ENCODE measurements around the gene BEX1.
A peak's percentile ranks its signal among the peaks of the same experiment; 100 is the strongest.

- TF ChIP-seq CTCF (IDR thresholded peaks at IDR 0.05; ENCODE audit: insufficient read depth, low read length) (no peak), POLR2AphosphoS5 (IDR thresholded peaks at IDR 0.05; ENCODE audit: low read depth) (peak; percentile 77), REST (IDR thresholded peaks at IDR 0.05; ENCODE audit: insufficient replicate concordance, low read depth) (peak; percentile 15), SPI1 (IDR thresholded peaks at IDR 0.05; ENCODE audit: borderline replicate concordance, low read depth) (no peak)
Observed at GRCh38 chrX:103092942-103093341, 29.0 kb upstream of the BEX1 start, which contains the start of gene NXF3.

Measured in HL-60 (cell line).